ENCODE data around the gene KLF16. TPM values are rescaled to one million over a fixed set of nuclear protein-coding genes. Genes with fewer than 3 reads are reported as not detected.

KLF16 gene
- total RNA-seq, 4 donors from 2014 or later, result 4.0 to 19.5 (median 6.7) TPM

DNA sequence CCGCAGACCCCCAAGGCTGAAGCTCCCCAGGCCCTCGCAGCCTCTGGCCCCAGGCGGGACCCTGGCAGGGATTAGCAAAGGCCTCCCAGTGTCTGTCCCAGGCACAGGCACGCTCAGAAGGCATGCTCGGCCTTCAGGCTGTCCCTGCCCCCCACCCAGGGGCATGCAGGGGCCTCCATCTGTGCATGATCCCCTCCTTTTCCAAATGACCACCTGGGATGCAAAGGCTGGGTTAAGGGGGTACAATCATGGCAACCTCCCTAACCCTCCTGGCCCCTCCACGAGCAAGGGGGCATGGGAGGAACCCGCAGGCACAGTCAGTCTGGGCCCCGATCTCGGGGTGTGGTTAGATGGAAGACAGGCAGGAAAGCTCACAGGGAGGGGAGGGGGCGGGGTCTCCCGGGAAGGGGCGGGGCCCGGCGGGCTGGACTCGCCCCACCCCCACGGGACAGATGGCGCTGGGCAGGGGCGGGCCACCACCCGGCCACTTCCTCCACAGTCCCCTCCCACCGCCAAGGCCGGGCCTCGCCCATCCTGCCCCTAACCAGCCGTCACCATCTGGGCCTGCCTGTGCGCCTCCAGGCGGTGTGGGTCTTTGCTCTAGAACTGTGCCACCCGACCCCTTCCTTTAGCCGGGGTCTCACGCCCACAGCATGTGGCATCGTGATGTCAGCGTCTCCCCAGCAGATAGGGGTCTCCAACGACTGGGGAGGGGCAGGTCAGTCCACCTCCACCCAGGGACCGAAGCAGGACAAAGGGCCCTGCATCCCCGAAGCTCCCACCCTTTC, 8.1 kb downstream of the KLF16 start:
- DNase-seq (ENCODE audit: low spot score) (no peak), ATAC-seq (ENCODE audit: low FRiP score) (peak; percentile 10)
- TF ChIP-seq, protein P1, sequence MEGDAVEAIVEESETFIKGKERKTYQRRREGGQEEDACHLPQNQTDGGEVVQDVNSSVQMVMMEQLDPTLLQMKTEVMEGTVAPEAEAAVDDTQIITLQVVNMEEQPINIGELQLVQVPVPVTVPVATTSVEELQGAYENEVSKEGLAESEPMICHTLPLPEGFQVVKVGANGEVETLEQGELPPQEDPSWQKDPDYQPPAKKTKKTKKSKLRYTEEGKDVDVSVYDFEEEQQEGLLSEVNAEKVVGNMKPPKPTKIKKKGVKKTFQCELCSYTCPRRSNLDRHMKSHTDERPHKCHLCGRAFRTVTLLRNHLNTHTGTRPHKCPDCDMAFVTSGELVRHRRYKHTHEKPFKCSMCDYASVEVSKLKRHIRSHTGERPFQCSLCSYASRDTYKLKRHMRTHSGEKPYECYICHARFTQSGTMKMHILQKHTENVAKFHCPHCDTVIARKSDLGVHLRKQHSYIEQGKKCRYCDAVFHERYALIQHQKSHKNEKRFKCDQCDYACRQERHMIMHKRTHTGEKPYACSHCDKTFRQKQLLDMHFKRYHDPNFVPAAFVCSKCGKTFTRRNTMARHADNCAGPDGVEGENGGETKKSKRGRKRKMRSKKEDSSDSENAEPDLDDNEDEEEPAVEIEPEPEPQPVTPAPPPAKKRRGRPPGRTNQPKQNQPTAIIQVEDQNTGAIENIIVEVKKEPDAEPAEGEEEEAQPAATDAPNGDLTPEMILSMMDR (IDR thresholded peaks at IDR 0.05), result no peak

DNA sequence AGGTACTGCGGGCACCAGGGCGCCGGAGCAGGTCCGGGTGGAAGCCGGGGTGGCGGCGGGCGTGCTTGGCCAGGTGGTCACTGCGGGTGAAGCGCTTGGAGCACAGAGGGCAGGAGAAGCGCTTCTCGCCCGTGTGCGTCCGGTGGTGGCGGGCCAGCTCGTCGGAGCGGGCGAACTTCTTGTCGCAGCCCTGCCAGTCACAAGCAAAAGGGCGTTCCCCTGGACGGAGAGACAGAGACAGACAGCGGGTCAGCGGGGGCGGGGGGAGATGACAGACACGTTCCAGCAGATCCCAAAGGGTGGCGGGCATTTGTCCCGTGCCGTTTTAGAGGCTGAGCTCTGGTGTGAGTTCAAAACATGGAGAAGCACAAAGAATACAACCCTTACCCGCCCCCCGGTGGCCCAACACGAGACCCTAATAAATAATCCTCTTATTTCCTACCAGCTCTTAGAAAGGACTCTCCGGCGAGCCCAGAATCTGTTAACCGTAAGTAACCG, 8.8 kb downstream of the KLF16 start:
- DNase-seq (ENCODE audit: low spot score), result no peak
- TF ChIP-seq, protein P1 (IDR thresholded peaks at IDR 0.05), result no peak
- ATAC-seq (ENCODE audit: low FRiP score), result no peak

DNA sequence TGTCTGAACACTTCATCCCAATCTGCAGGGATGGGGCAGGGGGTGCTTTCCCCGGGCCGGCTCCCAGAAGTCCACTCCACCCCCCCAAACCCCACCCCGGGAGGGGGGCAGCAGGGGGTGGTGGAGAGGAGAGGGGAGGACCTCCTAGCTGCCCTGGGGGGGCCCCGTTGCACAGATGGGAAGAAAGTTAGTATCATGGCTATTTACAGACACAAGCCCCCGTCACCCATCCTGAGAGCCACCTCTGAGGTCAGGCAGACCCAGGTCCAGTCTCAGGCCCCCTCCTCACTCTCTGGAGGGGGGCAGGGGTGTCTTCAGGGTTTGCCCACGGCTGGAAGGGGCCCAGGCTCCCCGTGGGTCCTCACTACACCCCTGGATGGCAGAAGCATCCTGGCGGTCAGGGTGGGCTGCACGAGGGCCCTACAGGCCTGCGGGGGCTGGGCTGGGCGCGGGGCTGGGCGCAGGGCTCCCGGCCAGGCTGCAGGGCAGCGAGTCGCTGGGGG, 9.3 kb downstream of the KLF16 start:
- TF ChIP-seq, protein P1 (IDR thresholded peaks at IDR 0.05), result no peak
- ATAC-seq (ENCODE audit: low FRiP score) (no peak), DNase-seq (ENCODE audit: low spot score) (no peak)

DNA sequence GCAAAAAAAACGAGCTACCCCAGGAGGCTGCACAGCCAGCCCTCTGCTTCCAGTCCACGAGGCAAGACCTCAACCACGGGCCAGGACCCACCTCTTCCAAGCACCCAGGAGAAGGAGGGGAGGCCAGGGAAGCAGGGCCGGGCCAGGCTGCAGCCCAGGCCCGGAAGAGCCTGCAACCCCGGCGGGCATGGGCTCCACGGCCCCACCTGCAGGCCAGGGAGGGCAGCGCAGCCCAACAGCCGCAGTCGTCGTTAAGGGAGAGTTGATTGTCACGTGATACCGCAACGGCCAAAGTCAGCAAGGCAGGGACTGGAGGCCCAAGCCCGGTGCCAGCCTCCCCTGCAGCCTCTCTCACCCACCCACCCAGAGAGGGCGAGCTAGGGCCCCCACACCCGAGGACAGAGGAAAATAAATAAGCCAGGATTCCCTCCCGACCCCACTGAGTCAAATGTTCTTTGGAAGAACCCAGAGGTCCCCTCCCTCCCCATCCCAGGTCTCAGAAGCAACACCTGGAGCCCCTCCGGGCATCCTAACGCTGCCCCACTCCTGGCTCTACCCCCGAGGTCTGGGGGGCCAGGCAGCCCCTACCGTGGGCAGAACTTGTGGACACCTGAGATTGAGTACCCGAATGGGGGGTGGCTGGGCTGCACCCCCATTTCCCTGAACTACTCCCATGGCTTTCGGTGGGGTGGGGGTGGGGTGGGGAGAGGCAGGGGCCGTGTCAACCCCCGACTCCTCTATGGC, 9.9 kb downstream of the KLF16 start:
- TF ChIP-seq, protein P1 (IDR thresholded peaks at IDR 0.05), result peak in 1 of 3 donors; percentile 42
- DNase-seq (ENCODE audit: low spot score), result peak; percentile 66
- ATAC-seq (ENCODE audit: low FRiP score), result peak; percentile 3

DNA sequence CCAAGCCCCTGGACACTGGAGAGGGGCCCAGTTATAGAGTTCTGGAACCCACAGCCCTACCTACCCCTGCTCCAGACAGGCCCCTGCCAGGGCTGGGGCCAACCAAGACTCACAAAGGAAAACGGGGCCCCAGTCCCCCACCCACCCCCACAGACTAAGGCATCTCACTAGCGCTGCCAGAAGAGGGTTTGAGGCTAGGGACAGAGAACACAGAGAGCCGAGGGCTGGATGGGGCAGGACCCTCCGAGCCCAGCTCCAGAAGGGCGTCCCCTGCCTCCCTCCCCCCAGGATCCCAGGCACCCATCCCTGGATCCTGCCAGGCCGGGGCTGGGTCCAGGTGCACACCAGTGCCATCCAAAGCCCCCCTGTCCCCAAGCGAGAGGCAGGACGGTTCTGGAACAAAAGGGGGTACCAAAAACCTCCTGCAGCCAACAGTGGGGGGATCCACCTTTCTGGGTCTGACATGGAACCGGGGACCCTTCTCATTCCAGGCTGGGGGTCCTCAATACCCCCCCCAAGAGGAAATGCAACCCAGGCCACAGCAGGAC, 10.7 kb downstream of the KLF16 start:
- DNase-seq (ENCODE audit: low spot score), result no peak
- no peak for ATAC-seq (ENCODE audit: low FRiP score)
- TF ChIP-seq, protein P1 (IDR thresholded peaks at IDR 0.05), result no peak

DNA sequence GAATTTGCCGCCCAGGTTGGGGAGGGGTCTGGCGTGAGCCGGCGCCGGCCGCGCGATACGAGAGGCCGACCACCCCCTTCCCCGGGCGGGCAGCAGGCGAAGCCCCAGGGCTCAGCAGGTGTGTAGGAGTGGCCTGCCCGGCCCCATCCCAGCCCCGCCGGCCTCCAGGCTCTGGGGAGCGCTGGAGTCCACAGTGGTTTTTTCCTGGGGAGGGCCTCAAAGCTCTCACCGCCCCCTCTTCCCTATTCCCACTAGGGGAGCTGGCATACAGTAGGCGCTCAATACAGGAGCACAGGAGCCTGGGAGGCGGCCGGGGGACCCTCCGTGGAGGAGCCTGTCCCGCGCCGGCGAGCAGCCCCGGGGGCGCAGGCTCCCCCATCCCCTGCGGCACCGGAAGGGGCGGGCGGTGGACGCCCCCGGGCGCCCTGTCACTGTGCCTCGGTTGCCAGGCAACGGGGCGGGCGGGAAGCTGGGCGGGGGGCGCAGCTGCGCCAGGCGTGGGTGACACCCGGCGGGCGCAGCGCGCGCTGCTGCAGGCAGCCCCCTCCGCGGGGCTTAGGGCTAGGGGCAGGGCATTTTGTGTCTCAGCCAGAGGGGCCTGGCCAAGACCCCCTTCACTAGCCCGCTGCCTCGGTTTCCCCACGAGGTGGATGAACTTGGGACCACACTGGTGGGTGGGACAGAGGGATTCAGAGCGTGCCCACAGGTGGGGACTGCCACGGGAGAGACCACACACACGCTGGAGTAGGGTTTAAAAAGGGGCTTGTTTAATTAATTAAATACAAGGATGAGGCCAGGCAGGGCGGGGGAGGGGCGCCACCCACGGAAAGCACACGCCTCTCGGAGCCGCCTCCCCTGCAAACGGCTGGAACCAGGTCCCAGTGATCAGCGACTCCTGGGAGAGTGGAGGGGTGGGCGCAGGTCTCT, 11.5 kb downstream of the KLF16 start:
- ATAC-seq (ENCODE audit: low FRiP score), result no peak
- TF ChIP-seq, protein P1 (IDR thresholded peaks at IDR 0.05), result no peak
- no peak for DNase-seq (ENCODE audit: low spot score)

Data from omental fat pad (tissue), 4 donors.